Caki2 (cell line): ENCODE data around the gene SLC2A3. TPM values are rescaled to one million over a fixed set of nuclear protein-coding genes. Genes with fewer than 3 reads are reported as not detected.
"Not testable (repeated sequence)": the region's sequence is repeated elsewhere in the genome, so short reads cannot be mapped to it uniquely, and the experiment has no call there.

Experiments
- DNase-seq: peaks from one replicate; pipeline ENCODE4 v3.0.0-alpha.2; 2015; ENCODE audit warnings: low read depth
- in situ Hi-C: cut with HindIII; loops from 2 replicates; pipeline ENCODE4 v1.10.0; 2016; ENCODE audit warnings: low sequenced_read_pairs, low pct_unique_long_range_greater_than_20kb, mixed read lengths
- total RNA-seq: library from RNA; depleted of rRNA; stranded (reverse); fragments of >200 nt; shearing (Covaris generic); gene quantifications from 2 replicates; pipeline ENCODE4 v1.2.3, GENCODE V29; 2014; ENCODE audit warnings: low replicate concordance

The SLC2A3 gene
- total RNA-seq, 1 experiment from 2014 or later = 7.9 TPM

GRCh38 chr12:7954877-7955276, 18.9 kb upstream of the SLC2A3 start:
- DNase-seq, in situ Hi-C loops: not testable (repeated sequence)

GRCh38 chr12:7954418-7954817, 18.4 kb upstream of the SLC2A3 start:
- in situ Hi-C loops, DNase-seq: not testable (repeated sequence)

- in situ Hi-C loops, DNase-seq: not testable (repeated sequence)
These were observed 17.9 kb upstream of the SLC2A3 start for GRCh38 chr12:7953912-7954311.

GRCh38 chr12:7951671-7952070, 15.7 kb upstream of the SLC2A3 start:
- DNase-seq = no peak
- in situ Hi-C loops = no loop called here

- in situ Hi-C loops, DNase-seq: not testable (repeated sequence)
These were observed 14.4 kb upstream of the SLC2A3 start for GRCh38 chr12:7950230-7950943.

GRCh38 chr12:7948589-7949260, 12.7 kb upstream of the SLC2A3 start:
- DNase-seq = no peak
- in situ Hi-C loops = no loop called here

- in situ Hi-C loops = no loop called here
- DNase-seq = no peak
These were observed 11.0 kb upstream of the SLC2A3 start for GRCh38 chr12:7947011-7947410.

GRCh38 chr12:7944760-7945159, 8.8 kb upstream of the SLC2A3 start:
- in situ Hi-C loops, DNase-seq: not testable (repeated sequence)

- in situ Hi-C loops = no loop called here
- no peak for DNase-seq
These were observed 4.9 kb upstream of the SLC2A3 start for GRCh38 chr12:7940906-7941305.

- in situ Hi-C loops = no loop called here
- no peak for DNase-seq
These were observed 2.0 kb upstream of the SLC2A3 start for GRCh38 chr12:7937833-7938506.

- no peak for DNase-seq
- in situ Hi-C loops = no loop called here
These were observed 996 bp downstream of the SLC2A3 start for GRCh38 chr12:7934889-7935492.

- no peak for DNase-seq
- in situ Hi-C loops = no loop called here
These were observed 1.7 kb downstream of the SLC2A3 start for GRCh38 chr12:7934091-7934888.

- in situ Hi-C loops = no loop called here
These were observed 2.7 kb downstream of the SLC2A3 start for GRCh38 chr12:7933255-7933726.

GRCh38 chr12:7932599-7933240, 3.3 kb downstream of the SLC2A3 start:
- DNase-seq, in situ Hi-C loops: not testable (repeated sequence)

More at GRCh38 chr12:7933255-7933726, 2.7 kb downstream of the SLC2A3 start:
- peak; percentile 79 for DNase-seq

- no peak for DNase-seq
- in situ Hi-C loops = no loop called here
These were observed 6.7 kb downstream of the SLC2A3 start for GRCh38 chr12:7929083-7929792.

GRCh38 chr12:7927470-7927869, 8.5 kb downstream of the SLC2A3 start:
- DNase-seq = no peak
- in situ Hi-C loops = no loop called here
